ENCODE measurements around the gene TMEM184A.

TMEM184A gene

GRCh38 chr7:1501487-1502270 lies 54.3 kb downstream of the TMEM184A start:
- DNase-seq (ENCODE audit: low spot score): no peak

- no peak for DNase-seq (ENCODE audit: low spot score)
Measured at GRCh38 chr7:1500064-1500807, 55.8 kb downstream of the TMEM184A start.

GRCh38 chr7:1499367-1500029 lies 56.5 kb downstream of the TMEM184A start:
- DNase-seq (ENCODE audit: low spot score): no peak

GRCh38 chr7:1498370-1499305 lies 57.4 kb downstream of the TMEM184A start:
- no peak for DNase-seq (ENCODE audit: low spot score)

- DNase-seq (ENCODE audit: low spot score): no peak
Measured at GRCh38 chr7:1497293-1497927, 58.6 kb downstream of the TMEM184A start.

- DNase-seq (ENCODE audit: low spot score): no peak
Measured at GRCh38 chr7:1496531-1497292, 59.3 kb downstream of the TMEM184A start.

- DNase-seq (ENCODE audit: low spot score): no peak
Measured at GRCh38 chr7:1495564-1496242, 60.3 kb downstream of the TMEM184A start.

GRCh38 chr7:1494866-1495563 lies 61.0 kb downstream of the TMEM184A start:
- DNase-seq (ENCODE audit: low spot score): no peak

- no peak for DNase-seq (ENCODE audit: low spot score)
Measured at GRCh38 chr7:1494447-1494846, 61.6 kb downstream of the TMEM184A start.

GRCh38 chr7:1493571-1493970 lies 62.4 kb downstream of the TMEM184A start:
- no peak for DNase-seq (ENCODE audit: low spot score)

GRCh38 chr7:1493129-1493528 lies 62.9 kb downstream of the TMEM184A start:
- no peak for DNase-seq (ENCODE audit: low spot score)

GRCh38 chr7:1492640-1493039 lies 63.4 kb downstream of the TMEM184A start:
- DNase-seq (ENCODE audit: low spot score): no peak

All from putamen (tissue), 1 donor.